Prostate gland (tissue), 2 donors: ENCODE data around the gene NUP85.

Experiments
- POLR2A ChIP-seq: fragments of 450-650 bp; IDR thresholded peaks from one replicate; pipeline ENCODE4 v1.6.1; 2016; ENCODE audit warnings: antibody characterized with exemption, mild to moderate bottlenecking
- POLR2AphosphoS5 ChIP-seq: sonication (generic); formaldehyde crosslinking; IDR thresholded peaks from one replicate; pipeline ENCODE4 v1.6.1; 2017; ENCODE audit warnings: antibody characterized with exemption
- TF ChIP-seq, protein P1 (sequence below), 4 experiments: fragments of 200-600 bp in 2 of 4; fragments of 450-650 bp in 2 of 4; sonication (generic) in 2 of 4; IDR thresholded peaks; 1 replicate in 3 of 4; 2 replicates in 1 of 4; pipeline ENCODE4 v1.5.1; 2016 to 2019; ENCODE audit warnings: antibody characterized with exemption in 4 of 4, mild to moderate bottlenecking in 2 of 4, moderate library complexity in 2 of 4

DNA sequence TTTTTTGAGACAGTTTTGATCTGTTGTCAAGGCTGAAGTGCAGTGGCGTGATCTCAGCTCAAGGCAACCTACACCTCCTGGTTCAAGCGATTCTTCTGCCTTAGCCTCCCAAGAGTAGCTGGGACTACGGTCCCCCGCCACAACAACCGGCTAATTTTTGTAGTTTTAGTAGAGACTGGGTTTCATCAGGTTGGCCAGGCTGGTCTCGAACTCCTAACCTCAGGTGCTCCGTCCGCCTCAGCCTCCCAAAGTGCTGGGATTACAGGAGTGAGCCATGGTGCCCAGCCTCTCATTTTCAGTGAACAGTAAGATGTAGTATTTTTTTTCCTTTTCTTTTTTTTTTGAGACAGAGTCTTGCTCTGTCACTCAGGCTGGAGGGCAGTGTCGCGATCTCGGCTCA is 30.5 kb upstream of the NUP85 start:
- TF ChIP-seq, protein P1, sequence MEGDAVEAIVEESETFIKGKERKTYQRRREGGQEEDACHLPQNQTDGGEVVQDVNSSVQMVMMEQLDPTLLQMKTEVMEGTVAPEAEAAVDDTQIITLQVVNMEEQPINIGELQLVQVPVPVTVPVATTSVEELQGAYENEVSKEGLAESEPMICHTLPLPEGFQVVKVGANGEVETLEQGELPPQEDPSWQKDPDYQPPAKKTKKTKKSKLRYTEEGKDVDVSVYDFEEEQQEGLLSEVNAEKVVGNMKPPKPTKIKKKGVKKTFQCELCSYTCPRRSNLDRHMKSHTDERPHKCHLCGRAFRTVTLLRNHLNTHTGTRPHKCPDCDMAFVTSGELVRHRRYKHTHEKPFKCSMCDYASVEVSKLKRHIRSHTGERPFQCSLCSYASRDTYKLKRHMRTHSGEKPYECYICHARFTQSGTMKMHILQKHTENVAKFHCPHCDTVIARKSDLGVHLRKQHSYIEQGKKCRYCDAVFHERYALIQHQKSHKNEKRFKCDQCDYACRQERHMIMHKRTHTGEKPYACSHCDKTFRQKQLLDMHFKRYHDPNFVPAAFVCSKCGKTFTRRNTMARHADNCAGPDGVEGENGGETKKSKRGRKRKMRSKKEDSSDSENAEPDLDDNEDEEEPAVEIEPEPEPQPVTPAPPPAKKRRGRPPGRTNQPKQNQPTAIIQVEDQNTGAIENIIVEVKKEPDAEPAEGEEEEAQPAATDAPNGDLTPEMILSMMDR (IDR thresholded peaks at IDR 0.05): no peak
- TF ChIP-seq POLR2AphosphoS5: no peak
- no peak for TF ChIP-seq POLR2A
